Nephron (organoid): ENCODE data around the gene SLC4A3.
"Not testable (repeated sequence)": the region's sequence is repeated elsewhere in the genome, so short reads cannot be mapped to it uniquely, and the experiment has no call there.

Experiments
- H3K27ac Mint-ChIP-seq, 3 experiments: 2 replicates each; pipeline ENCODE4 v1.8.0; 2020; ENCODE audit warnings: mixed read lengths in 3 of 3, mild to moderate bottlenecking in 2 of 3, moderate library complexity in 1 of 3
- H3K27me3 Mint-ChIP-seq: 2 replicates; pipeline ENCODE4 v1.8.0; 2021; ENCODE audit warnings: low read depth, mild to moderate bottlenecking, moderate library complexity, mixed read lengths
- H3K36me3 Mint-ChIP-seq: 2 replicates; pipeline ENCODE4 v1.8.0; 2020; ENCODE audit warnings: low read depth, mixed read lengths
- H3K4me1 Mint-ChIP-seq: 2 replicates; pipeline ENCODE4 v1.8.0; 2020; ENCODE audit warnings: mixed read lengths
- H3K4me3 Mint-ChIP-seq, 3 experiments: 2 replicates each; pipeline ENCODE4 v1.8.0; 2020; ENCODE audit warnings: mild to moderate bottlenecking in 3 of 3, mixed read lengths in 3 of 3, moderate library complexity in 2 of 3
- H3K9me3 Mint-ChIP-seq: 2 replicates; pipeline ENCODE4 v1.8.0; 2020; ENCODE audit warnings: mixed read lengths
- TF ChIP-seq, protein P1 (sequence below), 3 experiments: fragments of 200-600 bp; sonication (generic); IDR thresholded peaks; one replicate each; pipeline ENCODE4 v1.5.0; 2021; ENCODE audit warnings: antibody characterized with exemption in 3 of 3; ENCODE audit not compliant: unreplicated experiment in 3 of 3

SLC4A3 gene

GRCh38 chr2:219680958-219681693 is 53.7 kb downstream of the SLC4A3 start:
- H3K27ac Mint-ChIP-seq: no peak overlapping the region
- H3K36me3 Mint-ChIP-seq: no peaks in the 10 kb centered on the region
- H3K9me3 Mint-ChIP-seq: peaks cover 15% of the 10 kb centered on the region
- H3K4me3 Mint-ChIP-seq: no peak overlapping the region
- H3K27me3 Mint-ChIP-seq: peaks cover 22% of the 10 kb centered on the region
- peaks cover 19% of the 10 kb centered on the region for H3K4me1 Mint-ChIP-seq
- TF ChIP-seq, protein P1, sequence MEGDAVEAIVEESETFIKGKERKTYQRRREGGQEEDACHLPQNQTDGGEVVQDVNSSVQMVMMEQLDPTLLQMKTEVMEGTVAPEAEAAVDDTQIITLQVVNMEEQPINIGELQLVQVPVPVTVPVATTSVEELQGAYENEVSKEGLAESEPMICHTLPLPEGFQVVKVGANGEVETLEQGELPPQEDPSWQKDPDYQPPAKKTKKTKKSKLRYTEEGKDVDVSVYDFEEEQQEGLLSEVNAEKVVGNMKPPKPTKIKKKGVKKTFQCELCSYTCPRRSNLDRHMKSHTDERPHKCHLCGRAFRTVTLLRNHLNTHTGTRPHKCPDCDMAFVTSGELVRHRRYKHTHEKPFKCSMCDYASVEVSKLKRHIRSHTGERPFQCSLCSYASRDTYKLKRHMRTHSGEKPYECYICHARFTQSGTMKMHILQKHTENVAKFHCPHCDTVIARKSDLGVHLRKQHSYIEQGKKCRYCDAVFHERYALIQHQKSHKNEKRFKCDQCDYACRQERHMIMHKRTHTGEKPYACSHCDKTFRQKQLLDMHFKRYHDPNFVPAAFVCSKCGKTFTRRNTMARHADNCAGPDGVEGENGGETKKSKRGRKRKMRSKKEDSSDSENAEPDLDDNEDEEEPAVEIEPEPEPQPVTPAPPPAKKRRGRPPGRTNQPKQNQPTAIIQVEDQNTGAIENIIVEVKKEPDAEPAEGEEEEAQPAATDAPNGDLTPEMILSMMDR (IDR thresholded peaks at IDR 0.05; ENCODE audit: unreplicated experiment in 3 of 3): no peak

DNA sequence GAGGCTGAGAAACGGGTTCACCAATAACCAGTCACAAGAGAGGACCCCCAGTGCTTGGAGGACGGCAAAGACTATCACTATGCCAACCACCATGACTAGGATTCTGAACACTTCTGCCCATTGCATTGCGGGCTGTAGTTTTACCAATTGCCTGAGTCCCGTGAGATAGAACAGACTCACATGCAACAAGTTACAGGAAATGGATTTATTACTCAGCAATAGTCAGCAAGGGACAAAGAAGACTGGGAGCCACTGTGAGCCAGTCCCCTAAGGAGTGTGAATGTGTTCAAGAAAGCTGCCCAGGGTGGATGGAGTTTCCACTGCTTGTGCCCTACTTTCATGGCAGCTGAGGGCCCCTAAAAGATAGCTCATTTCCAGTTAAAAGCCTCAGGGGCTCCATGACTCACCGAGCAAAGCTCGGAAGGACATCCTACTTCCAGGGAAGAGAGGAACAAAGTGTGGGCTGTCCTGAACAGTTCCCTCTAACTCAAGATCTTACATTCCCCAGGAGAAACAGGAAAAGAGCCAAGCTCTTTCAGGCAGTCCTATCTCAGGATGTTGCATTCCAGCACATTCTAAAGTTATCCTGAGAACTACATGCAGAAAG is 54.4 kb downstream of the SLC4A3 start:
- Mint-ChIP-seq H3K36me3 (no peaks in the 10 kb centered on the region), H3K27ac (peak overlapping the region in 1 of 3 experiments; percentile 5), H3K4me1 (peaks cover 24% of the 10 kb centered on the region), H3K4me3 (no peak overlapping the region), H3K9me3 (peaks cover 15% of the 10 kb centered on the region), H3K27me3 (peaks cover 25% of the 10 kb centered on the region)
- TF ChIP-seq, protein P1 (IDR thresholded peaks at IDR 0.05; ENCODE audit: unreplicated experiment in 3 of 3): no peak

DNA sequence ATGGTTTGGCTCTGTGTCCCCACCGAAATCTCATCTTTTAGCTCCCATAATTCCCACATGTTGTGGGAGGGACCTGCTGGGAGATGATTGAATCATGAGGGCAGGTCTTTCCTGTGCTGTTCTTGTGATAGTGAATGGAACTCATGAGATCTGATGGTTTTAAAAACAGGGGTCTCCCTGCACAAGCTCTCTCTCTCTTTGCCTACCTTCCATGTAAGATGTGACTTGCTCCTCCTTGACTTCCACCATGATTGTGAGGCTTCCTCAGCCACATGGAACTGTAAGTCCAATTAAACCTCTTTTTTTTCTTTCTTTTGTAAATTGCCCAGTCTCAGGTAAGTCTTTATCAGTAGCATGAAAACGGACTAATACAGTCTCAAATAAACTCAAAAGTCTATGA is 56.0 kb downstream of the SLC4A3 start:
- Mint-ChIP-seq H3K9me3 (peaks cover 15% of the 10 kb centered on the region), H3K27me3 (peaks cover 20% of the 10 kb centered on the region), H3K4me1 (peaks cover 29% of the 10 kb centered on the region)
- not testable (repeated sequence) for H3K4me3 Mint-ChIP-seq, H3K36me3 Mint-ChIP-seq, H3K27ac Mint-ChIP-seq

DNA sequence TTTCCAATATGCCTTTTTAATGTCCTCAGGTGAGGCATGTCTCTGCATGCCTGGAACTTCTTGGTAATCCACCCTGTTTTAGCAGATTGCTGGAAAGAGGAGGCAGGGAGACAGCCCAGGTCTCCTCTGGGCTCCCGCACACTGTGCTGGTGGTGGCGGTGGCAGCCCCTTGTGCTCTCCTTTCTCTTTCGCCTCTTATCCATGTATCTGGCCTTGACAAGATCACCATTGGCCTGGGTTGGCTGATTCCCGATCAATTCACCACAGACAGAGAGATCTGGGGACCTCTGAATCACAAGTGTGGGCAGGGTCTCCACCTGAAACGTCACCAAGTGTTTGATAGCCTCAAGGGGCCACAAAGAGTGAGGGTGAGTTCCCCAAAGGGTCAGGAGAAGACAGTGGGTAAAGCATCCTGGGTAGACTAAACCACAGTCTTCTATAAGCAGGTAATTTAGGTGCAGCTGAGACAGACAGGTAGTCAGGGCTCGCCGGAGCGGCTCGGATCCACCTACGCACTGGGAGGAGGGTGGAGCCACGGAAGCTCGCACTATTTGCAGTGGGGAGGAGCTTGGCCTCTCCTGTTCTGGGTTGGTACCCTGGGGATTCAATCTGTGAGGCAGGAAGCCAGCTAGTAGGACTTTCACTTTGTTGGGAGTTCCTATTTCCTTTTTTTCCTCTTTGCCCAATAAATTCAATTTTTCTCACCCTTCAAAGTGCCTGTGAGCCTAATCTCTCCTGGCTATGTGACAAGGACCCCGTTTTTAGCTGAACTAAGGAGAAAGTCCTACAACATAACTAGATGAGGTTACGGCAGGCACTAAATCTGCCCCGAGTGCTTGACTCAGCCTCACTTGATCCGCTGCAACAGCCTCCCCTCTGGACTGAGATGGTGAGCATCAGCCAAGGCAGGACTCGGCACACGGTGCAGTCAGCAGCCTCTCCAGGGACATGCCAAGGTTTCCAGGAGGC is 57.6 kb downstream of the SLC4A3 start:
- Mint-ChIP-seq H3K4me3 (peak overlapping the region; percentile 66 to 82 (median 73)), H3K27me3 (peaks cover 29% of the 10 kb centered on the region), H3K9me3 (peaks cover 15% of the 10 kb centered on the region), H3K4me1 (peaks cover 44% of the 10 kb centered on the region), H3K36me3 (no peaks in the 10 kb centered on the region), H3K27ac (peak overlapping the region; percentile 41 to 82 (median 56))
- TF ChIP-seq, protein P1 (IDR thresholded peaks at IDR 0.05; ENCODE audit: unreplicated experiment in 3 of 3): no peak

- Mint-ChIP-seq H3K4me1 (peaks cover 55% of the 10 kb centered on the region), H3K4me3 (no peak overlapping the region), H3K36me3 (no peaks in the 10 kb centered on the region), H3K9me3 (peaks cover 14% of the 10 kb centered on the region), H3K27ac (peak overlapping the region in 1 of 3 experiments; percentile 39), H3K27me3 (peaks cover 36% of the 10 kb centered on the region)
- TF ChIP-seq, protein P1 (IDR thresholded peaks at IDR 0.05; ENCODE audit: unreplicated experiment in 3 of 3): no peak
These were observed 59.8 kb downstream of the SLC4A3 start for GRCh38 chr2:219687272-219687671.
